ENCODE data around the gene HK3.

HK3 gene

GRCh38 chr5:176845392-176845713 is 53.8 kb downstream of the HK3 start:
- Histone ChIP-seq H3K27me3 (ENCODE audit: insufficient read depth, low read length, poor library complexity, severe bottlenecking) (no peaks in the 10 kb centered on the region), H2AFZ (ENCODE audit: low read length) (no peak overlapping the region), H3K36me3 (ENCODE audit: insufficient read depth, low read length) (no peaks in the 10 kb centered on the region), H3K9me2 (replicated peaks; ENCODE audit: low read depth, low read length) (no peaks in the 10 kb centered on the region), H3K9ac (ENCODE audit: low read depth, low read length, poor library complexity, severe bottlenecking) (no peak overlapping the region), H3K4me2 (ENCODE audit: low read depth, low read length, poor library complexity, severe bottlenecking) (no peak overlapping the region), H3K4me3 (ENCODE audit: low read length, poor library complexity, severe bottlenecking) (no peak overlapping the region), H3K9me3 (ENCODE audit: insufficient read depth, low read depth, low read length) (no peaks in the 10 kb centered on the region), H3K79me2 (ENCODE audit: insufficient read depth, low read length) (no peaks in the 10 kb centered on the region), H4K20me1 (ENCODE audit: insufficient read depth, low read length, poor library complexity, severe bottlenecking) (no peaks in the 10 kb centered on the region), H3F3A (ENCODE audit: low read depth) (no peaks in the 10 kb centered on the region), H3K4me1 (ENCODE audit: insufficient read depth, low read length, poor library complexity, severe bottlenecking) (no peaks in the 10 kb centered on the region)
- TF ChIP-seq EZH2phosphoT487 (IDR thresholded peaks at IDR 0.05; ENCODE audit: borderline replicate concordance) (no peak), CTCF (conservative IDR thresholded peaks at IDR 0.05; ENCODE audit: low read length) (no peak)

GRCh38 chr5:176844706-176845391 is 54.3 kb downstream of the HK3 start:
- no peak overlapping the region for H3K4me2 ChIP-seq (ENCODE audit: low read depth, low read length, poor library complexity, severe bottlenecking)
- no peaks in the 10 kb centered on the region for H3K36me3 ChIP-seq (ENCODE audit: insufficient read depth, low read length)
- H3K4me3 ChIP-seq (ENCODE audit: low read length, poor library complexity, severe bottlenecking): no peak overlapping the region
- no peaks in the 10 kb centered on the region for H4K20me1 ChIP-seq (ENCODE audit: insufficient read depth, low read length, poor library complexity, severe bottlenecking)
- no peaks in the 10 kb centered on the region for H3K27me3 ChIP-seq (ENCODE audit: insufficient read depth, low read length, poor library complexity, severe bottlenecking)
- no peaks in the 10 kb centered on the region for H3K4me1 ChIP-seq (ENCODE audit: insufficient read depth, low read length, poor library complexity, severe bottlenecking)
- no peaks in the 10 kb centered on the region for H3K9me2 ChIP-seq (replicated peaks; ENCODE audit: low read depth, low read length)
- no peaks in the 10 kb centered on the region for H3F3A ChIP-seq (ENCODE audit: low read depth)
- no peaks in the 10 kb centered on the region for H3K9me3 ChIP-seq (ENCODE audit: insufficient read depth, low read depth, low read length)
- TF ChIP-seq EZH2phosphoT487 (IDR thresholded peaks at IDR 0.05; ENCODE audit: borderline replicate concordance) (no peak), CTCF (conservative IDR thresholded peaks at IDR 0.05; ENCODE audit: low read length) (no peak)
- H3K9ac ChIP-seq (ENCODE audit: low read depth, low read length, poor library complexity, severe bottlenecking): no peak overlapping the region
- H3K79me2 ChIP-seq (ENCODE audit: insufficient read depth, low read length): no peaks in the 10 kb centered on the region
- no peak overlapping the region for H2AFZ ChIP-seq (ENCODE audit: low read length)

GRCh38 chr5:176844281-176844680 is 54.9 kb downstream of the HK3 start:
- TF ChIP-seq CTCF (conservative IDR thresholded peaks at IDR 0.05; ENCODE audit: low read length) (no peak), EZH2phosphoT487 (IDR thresholded peaks at IDR 0.05; ENCODE audit: borderline replicate concordance) (no peak)
- Histone ChIP-seq H3K27me3 (ENCODE audit: insufficient read depth, low read length, poor library complexity, severe bottlenecking) (no peaks in the 10 kb centered on the region), H3K36me3 (ENCODE audit: insufficient read depth, low read length) (no peaks in the 10 kb centered on the region), H3K9ac (ENCODE audit: low read depth, low read length, poor library complexity, severe bottlenecking) (no peak overlapping the region), H3K4me3 (ENCODE audit: low read length, poor library complexity, severe bottlenecking) (no peak overlapping the region), H3K4me1 (ENCODE audit: insufficient read depth, low read length, poor library complexity, severe bottlenecking) (no peaks in the 10 kb centered on the region), H3K9me3 (ENCODE audit: insufficient read depth, low read depth, low read length) (no peaks in the 10 kb centered on the region), H3K4me2 (ENCODE audit: low read depth, low read length, poor library complexity, severe bottlenecking) (no peak overlapping the region), H2AFZ (ENCODE audit: low read length) (no peak overlapping the region), H3F3A (ENCODE audit: low read depth) (no peaks in the 10 kb centered on the region), H4K20me1 (ENCODE audit: insufficient read depth, low read length, poor library complexity, severe bottlenecking) (no peaks in the 10 kb centered on the region), H3K79me2 (ENCODE audit: insufficient read depth, low read length) (no peaks in the 10 kb centered on the region), H3K9me2 (replicated peaks; ENCODE audit: low read depth, low read length) (no peaks in the 10 kb centered on the region)
